Mucosa of stomach (tissue), 1 donor: ENCODE measurements around the gene FRAS1.

Experiments used
- H3K27me3 ChIP-seq: one replicate; pipeline ENCODE4 v1.7.0; 2013; ENCODE audit warnings: mild to moderate bottlenecking, low read length; ENCODE audit not compliant: control insufficient read depth, insufficient read depth
- H3K36me3 ChIP-seq: one replicate; pipeline ENCODE4 v1.7.0; 2013; ENCODE audit warnings: low read length; ENCODE audit not compliant: control insufficient read depth, insufficient read depth
- H3K4me1 ChIP-seq: one replicate; pipeline ENCODE4 v1.7.0; 2013; ENCODE audit warnings: mild to moderate bottlenecking, low read length; ENCODE audit not compliant: control insufficient read depth, insufficient read depth
- H3K4me3 ChIP-seq: one replicate; pipeline ENCODE4 v1.7.0; 2013; ENCODE audit warnings: low read length
- H3K9ac ChIP-seq: one replicate; pipeline ENCODE4 v1.7.0; 2013; ENCODE audit warnings: mild to moderate bottlenecking, low read length, moderate library complexity
- H3K9me3 ChIP-seq: one replicate; pipeline ENCODE4 v1.7.0; 2013; ENCODE audit warnings: mild to moderate bottlenecking, low read length, moderate library complexity; ENCODE audit not compliant: control insufficient read depth
- donor health status: Pancreatic carcinoma.

FRAS1 gene

DNA sequence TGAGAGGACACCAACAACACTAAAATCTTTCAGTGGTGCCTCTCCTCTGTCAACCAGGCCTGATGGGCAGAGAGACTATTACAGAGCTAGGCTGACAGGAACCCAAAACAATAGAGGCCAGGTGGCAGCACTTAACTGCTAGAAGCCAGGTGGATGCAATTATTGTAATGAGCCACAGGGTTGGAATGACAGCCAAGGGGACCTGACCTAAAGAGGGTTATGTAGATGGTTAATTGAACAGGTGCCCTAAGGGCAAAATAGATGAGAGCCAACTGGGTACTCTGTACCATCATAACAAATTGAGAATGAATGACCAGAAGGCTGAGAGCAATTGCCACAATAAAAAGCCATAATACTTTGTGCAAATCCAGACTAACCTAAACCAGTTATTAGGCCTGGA lies 24.7 kb upstream of the FRAS1 start:
- H3K27me3 ChIP-seq, result no peaks in the 10 kb centered on the region
- no peaks in the 10 kb centered on the region for H3K9me3 ChIP-seq
- no peak overlapping the region for H3K4me3 ChIP-seq
- no peaks in the 10 kb centered on the region for H3K36me3 ChIP-seq
- no peaks in the 10 kb centered on the region for H3K4me1 ChIP-seq
- H3K9ac ChIP-seq, result no peak overlapping the region

DNA sequence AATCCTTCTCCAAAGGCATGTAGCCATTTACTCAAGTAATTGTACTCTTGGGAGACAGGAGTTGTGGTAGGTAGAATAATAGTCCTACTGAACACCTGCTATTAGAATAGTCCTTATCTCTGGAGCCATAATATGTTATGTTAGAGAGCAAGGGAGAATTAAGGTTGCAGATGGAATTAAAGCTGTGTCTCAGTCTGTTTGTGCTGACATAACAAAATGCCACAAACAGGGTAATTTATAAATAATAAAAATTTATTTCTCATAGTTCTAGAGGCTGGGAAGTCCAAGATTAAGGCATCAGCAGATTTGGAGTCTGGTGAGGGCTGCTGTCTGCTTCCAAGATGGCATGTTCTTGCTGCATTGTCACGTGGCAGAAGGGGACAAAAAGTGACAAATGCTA lies 24.2 kb upstream of the FRAS1 start:
- no peaks in the 10 kb centered on the region for H3K9me3 ChIP-seq
- no peak overlapping the region for H3K4me3 ChIP-seq
- H3K36me3 ChIP-seq, result no peaks in the 10 kb centered on the region
- no peak overlapping the region for H3K9ac ChIP-seq
- no peaks in the 10 kb centered on the region for H3K27me3 ChIP-seq
- H3K4me1 ChIP-seq, result no peaks in the 10 kb centered on the region

- no peaks in the 10 kb centered on the region for H3K9me3 ChIP-seq
- H3K36me3 ChIP-seq, result no peaks in the 10 kb centered on the region
- H3K9ac ChIP-seq, result no peak overlapping the region
- H3K4me1 ChIP-seq, result no peaks in the 10 kb centered on the region
- H3K27me3 ChIP-seq, result no peaks in the 10 kb centered on the region
- H3K4me3 ChIP-seq, result no peak overlapping the region
Observed at GRCh38 chr4:78033861-78034260, 23.3 kb upstream of the FRAS1 start.

- no peak overlapping the region for H3K4me3 ChIP-seq
- no peaks in the 10 kb centered on the region for H3K36me3 ChIP-seq
- no peaks in the 10 kb centered on the region for H3K27me3 ChIP-seq
- no peaks in the 10 kb centered on the region for H3K9me3 ChIP-seq
- no peak overlapping the region for H3K9ac ChIP-seq
- H3K4me1 ChIP-seq, result no peaks in the 10 kb centered on the region
Observed at GRCh38 chr4:78038704-78039103, 18.4 kb upstream of the FRAS1 start.

DNA sequence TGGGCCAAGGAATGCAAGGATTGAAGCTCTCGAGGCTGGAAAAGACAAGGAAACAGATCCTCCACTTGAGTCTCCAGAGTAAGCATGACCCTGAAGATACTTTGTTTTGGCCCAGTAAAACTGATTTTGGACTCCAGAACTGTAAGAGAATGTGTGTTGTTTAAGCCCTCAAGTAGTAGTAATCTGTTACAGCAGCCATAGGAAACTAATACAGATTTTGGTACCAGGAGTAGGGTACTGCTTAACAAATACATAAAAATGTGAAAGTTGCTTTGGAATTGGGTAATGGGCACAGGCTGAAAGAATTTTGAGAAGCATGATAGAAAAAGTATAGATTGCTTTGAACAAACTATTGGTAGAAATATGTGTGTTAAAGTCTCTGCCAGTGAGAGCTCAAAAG lies 17.4 kb upstream of the FRAS1 start:
- Histone ChIP-seq H3K4me1 (no peaks in the 10 kb centered on the region), H3K4me3 (no peak overlapping the region), H3K9ac (no peak overlapping the region), H3K36me3 (no peaks in the 10 kb centered on the region), H3K27me3 (no peaks in the 10 kb centered on the region), H3K9me3 (no peaks in the 10 kb centered on the region)

DNA sequence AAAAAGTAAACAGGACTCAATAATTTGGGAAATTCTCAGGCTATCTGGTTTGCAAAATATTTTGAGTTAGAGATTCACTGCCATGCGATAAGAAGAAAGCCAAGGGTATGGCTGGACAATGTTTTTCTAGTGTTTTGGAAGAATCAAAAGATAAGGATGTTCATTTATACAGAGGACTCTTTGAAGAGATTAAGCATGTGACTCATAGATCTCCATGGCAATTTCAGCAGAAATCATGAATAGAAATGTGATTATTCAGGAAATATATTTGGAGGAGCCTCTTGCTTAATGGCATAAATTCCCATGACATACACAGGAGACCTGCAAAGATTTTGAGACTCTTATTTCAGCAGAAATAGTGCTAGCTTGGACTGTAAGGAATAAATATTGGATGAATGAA lies 16.7 kb upstream of the FRAS1 start:
- Histone ChIP-seq H3K4me1 (no peaks in the 10 kb centered on the region), H3K36me3 (no peaks in the 10 kb centered on the region), H3K9ac (no peak overlapping the region), H3K27me3 (no peaks in the 10 kb centered on the region), H3K9me3 (no peaks in the 10 kb centered on the region), H3K4me3 (no peak overlapping the region)

GRCh38 chr4:78047366-78047765 lies 9.8 kb upstream of the FRAS1 start:
- Histone ChIP-seq H3K4me1 (no peaks in the 10 kb centered on the region), H3K27me3 (no peaks in the 10 kb centered on the region), H3K9me3 (no peaks in the 10 kb centered on the region), H3K4me3 (no peak overlapping the region), H3K36me3 (no peaks in the 10 kb centered on the region), H3K9ac (no peak overlapping the region)

DNA sequence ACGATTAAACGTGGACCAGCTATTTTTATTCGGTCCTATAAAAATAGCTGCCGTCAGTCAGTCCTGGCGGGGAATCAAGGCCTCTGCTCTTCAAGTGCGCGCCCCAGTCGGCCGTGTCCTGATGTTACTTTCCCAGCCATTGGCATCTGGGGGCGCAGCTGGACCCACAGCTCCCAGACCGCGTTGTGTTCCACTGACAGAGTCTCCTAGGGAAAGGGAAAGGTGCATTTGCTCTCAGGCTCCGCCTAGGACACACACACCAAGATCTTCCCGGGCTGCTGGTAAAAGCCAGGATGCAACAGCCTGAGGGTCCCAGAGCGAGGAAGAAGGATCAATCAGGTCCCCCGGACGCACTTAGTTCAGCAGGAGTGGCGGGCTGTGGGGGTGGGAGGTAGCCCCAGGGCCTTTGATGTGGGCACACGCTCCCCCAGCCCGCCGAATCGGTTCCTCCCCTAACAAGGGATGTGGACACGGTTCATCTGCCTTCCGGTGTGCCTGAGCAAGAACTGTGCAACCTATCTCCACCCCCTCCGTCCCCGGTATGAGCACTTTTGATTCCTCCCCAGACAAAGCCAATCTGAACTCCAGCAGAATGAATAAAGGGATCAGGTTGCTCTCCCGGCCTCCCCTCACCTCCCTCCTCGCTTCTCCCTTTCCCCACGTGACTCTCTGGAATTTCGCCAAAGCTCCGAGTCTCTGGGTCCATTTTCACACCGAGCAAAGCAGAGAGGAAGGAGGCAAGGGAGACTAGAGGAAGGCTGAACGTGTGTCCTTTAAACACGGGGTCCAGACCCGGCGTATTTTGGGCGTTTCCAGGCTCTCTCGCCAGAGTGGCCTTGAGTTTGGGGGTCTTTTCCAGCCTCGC lies 626 bp upstream of the FRAS1 start:
- Histone ChIP-seq H3K9ac (peak overlapping the region; percentile 70), H3K9me3 (no peaks in the 10 kb centered on the region), H3K4me3 (peak overlapping the region; percentile 60), H3K4me1 (peaks cover 8% of the 10 kb centered on the region), H3K27me3 (peaks cover 24% of the 10 kb centered on the region), H3K36me3 (no peaks in the 10 kb centered on the region)

- Histone ChIP-seq H3K36me3 (no peaks in the 10 kb centered on the region), H3K4me3 (peak overlapping the region; percentile 60)
Observed at GRCh38 chr4:78057600-78058550, 752 bp downstream of the FRAS1 start.

DNA sequence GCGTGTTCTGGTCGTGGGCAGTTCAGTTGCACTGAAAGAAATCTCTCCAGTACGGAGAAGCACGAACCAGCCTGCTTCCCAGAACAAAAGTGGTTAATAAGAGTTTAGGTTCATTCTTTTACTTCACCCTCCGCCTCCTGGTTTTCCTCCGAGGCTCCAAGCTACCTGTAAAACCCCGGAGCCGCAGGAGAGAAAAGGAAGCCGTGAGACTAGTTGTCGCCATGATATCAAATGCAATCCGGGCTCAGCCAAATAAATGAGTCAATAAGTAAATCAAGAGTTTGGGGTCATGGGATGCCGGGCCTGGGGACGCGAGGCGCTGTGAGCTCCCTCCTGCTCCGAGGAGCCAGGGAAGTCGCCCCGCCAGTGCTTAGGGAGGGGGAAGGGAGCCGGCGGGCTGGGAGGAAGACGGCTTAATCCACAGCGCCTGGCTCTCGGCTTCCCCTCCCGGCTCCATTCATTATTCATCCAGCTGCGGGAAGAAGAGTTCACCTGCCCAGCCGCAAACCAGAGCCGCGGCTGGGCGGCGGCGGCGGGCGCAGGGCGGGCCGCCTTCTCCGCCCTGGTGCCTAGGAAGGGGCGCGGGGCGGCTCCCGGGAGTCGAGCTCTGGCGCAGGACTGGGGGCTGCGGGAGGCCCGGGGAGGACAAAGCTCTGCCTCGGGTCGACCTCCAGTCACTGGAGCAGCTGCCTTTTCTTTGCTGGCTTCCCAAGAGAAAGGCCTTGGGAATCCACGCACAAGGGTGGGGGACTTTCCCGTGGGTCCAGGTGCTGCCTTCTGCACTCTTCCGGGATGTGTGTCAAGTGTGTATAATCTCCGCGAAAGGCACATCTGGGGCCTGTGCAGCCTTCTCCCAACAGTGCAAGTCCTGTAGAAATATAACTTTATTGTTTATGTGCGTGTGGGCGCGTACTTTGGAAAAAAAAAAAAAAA lies 1.7 kb downstream of the FRAS1 start:
- Histone ChIP-seq H3K4me1 (peaks cover 8% of the 10 kb centered on the region), H3K9me3 (no peaks in the 10 kb centered on the region), H3K36me3 (no peaks in the 10 kb centered on the region), H3K4me3 (peak overlapping the region; percentile 60), H3K9ac (peak overlapping the region; percentile 70), H3K27me3 (peaks cover 20% of the 10 kb centered on the region)

More at GRCh38 chr4:78057600-78058550, 752 bp downstream of the FRAS1 start:
- no peaks in the 10 kb centered on the region for H3K9me3 ChIP-seq
- peaks cover 24% of the 10 kb centered on the region for H3K27me3 ChIP-seq
- peaks cover 8% of the 10 kb centered on the region for H3K4me1 ChIP-seq
- peak overlapping the region; percentile 70 for H3K9ac ChIP-seq

DNA sequence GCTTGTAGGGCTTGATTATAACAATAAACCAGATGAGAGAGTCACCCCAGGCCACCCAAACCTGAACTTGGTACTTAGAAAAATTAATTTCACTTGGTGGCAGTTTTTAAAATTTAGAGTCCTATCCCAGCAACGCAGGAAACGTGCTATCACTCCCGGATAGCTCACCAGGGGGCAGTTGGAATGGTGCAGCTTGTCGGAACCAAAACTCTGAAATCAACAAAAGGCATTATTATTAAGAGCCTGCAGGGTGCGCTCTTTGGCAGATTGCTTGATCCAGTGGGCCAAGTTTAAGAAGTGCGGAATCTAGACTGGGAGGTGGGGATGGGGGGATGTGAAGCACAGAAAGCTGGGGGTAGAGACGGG lies 2.4 kb downstream of the FRAS1 start:
- H3K4me1 ChIP-seq, result peaks cover 8% of the 10 kb centered on the region
- H3K4me3 ChIP-seq, result no peak overlapping the region
- no peaks in the 10 kb centered on the region for H3K36me3 ChIP-seq
- peaks cover 20% of the 10 kb centered on the region for H3K27me3 ChIP-seq
- H3K9ac ChIP-seq, result peak overlapping the region; percentile 70
- H3K9me3 ChIP-seq, result no peaks in the 10 kb centered on the region
